H1 (cell line): Measurements from ENCODE around the gene TTC3. TPM values are rescaled to one million over a fixed set of nuclear protein-coding genes. Genes with fewer than 3 reads are reported as not detected.

Experiments used
- CTBP2 ChIP-seq: IDR thresholded peaks from 2 replicates; pipeline ENCODE4 v1.7.0; 2011; ENCODE audit warnings: borderline replicate concordance, mild to moderate bottlenecking, moderate library complexity, mixed read lengths, low read length; ENCODE audit not compliant: insufficient read depth, insufficient read length
- EZH2 ChIP-seq: fragments of 200-600 bp; sonication (generic); IDR thresholded peaks from 2 replicates; pipeline ENCODE4 v1.7.1; 2012; ENCODE audit warnings: low read depth, mild to moderate bottlenecking, moderate library complexity, low read length, inconsistent platforms; ENCODE audit not compliant: severe bottlenecking
- RBBP5 ChIP-seq: IDR thresholded peaks from 2 replicates; pipeline ENCODE4 v1.7.1; 2012; ENCODE audit warnings: low read depth, mild to moderate bottlenecking, inconsistent platforms, low read length, moderate library complexity, borderline replicate concordance
- polyA plus RNA-seq, 7 experiments: library from polyadenylated mRNA; depleted of rRNA in 3 of 7; stranded (reverse) in 5 of 7; unstranded in 2 of 7; fragments of >200 nt in 5 of 7; fragments of 200-250 nt in 2 of 7; gene quantifications; 1 replicate in 5 of 7; 2 replicates in 1 of 7; 4 replicates in 1 of 7; pipeline versions ENCODE4 v1.2.1 to v1.2.3, GENCODE V29; 2011 to 2013; ENCODE audit warnings: missing spikeins in 2 of 7, mixed read lengths in 2 of 7
- total RNA-seq: library from RNA; stranded (reverse); fragmentation: NEBNext Ultra II Directional; extraction: Animal tissue kit (Norgen Biotek cat#: 25700); gene quantifications from 2 replicates; pipeline ENCODE4 v1.2.1, GENCODE V29; 2021

The TTC3 gene
- total and polyA plus RNA-seq, 2 of the 8 experiments (the other 6 are each of a cell fraction or from before 2014, with no cell fraction given): 11.0 to 36.2 TPM

GRCh38 chr21:37028570-37028969, 44.5 kb upstream of the TTC3 start (continued):
- TF ChIP-seq CTBP2: no peak
- no peak for TF ChIP-seq EZH2
- no peak for TF ChIP-seq RBBP5
